Lower leg skin (tissue), 3 donors: ENCODE data around the gene SLC25A25.

Experiments used
- POLR2A ChIP-seq, 2 donors: fragments of 450-650 bp; IDR thresholded peaks; one replicate each; pipeline ENCODE4 v1.6.1; 2016 to 2017; ENCODE audit warnings: antibody characterized with exemption in 2 of 2, mild to moderate bottlenecking in 1 of 2, moderate library complexity in 1 of 2
- TF ChIP-seq, protein P1 (sequence below), 3 donors: fragments of 450-650 bp; IDR thresholded peaks; one replicate each; pipeline ENCODE4 v1.5.1; 2016; ENCODE audit warnings: antibody characterized with exemption in 3 of 3, mild to moderate bottlenecking in 3 of 3, moderate library complexity in 2 of 3

DNA sequence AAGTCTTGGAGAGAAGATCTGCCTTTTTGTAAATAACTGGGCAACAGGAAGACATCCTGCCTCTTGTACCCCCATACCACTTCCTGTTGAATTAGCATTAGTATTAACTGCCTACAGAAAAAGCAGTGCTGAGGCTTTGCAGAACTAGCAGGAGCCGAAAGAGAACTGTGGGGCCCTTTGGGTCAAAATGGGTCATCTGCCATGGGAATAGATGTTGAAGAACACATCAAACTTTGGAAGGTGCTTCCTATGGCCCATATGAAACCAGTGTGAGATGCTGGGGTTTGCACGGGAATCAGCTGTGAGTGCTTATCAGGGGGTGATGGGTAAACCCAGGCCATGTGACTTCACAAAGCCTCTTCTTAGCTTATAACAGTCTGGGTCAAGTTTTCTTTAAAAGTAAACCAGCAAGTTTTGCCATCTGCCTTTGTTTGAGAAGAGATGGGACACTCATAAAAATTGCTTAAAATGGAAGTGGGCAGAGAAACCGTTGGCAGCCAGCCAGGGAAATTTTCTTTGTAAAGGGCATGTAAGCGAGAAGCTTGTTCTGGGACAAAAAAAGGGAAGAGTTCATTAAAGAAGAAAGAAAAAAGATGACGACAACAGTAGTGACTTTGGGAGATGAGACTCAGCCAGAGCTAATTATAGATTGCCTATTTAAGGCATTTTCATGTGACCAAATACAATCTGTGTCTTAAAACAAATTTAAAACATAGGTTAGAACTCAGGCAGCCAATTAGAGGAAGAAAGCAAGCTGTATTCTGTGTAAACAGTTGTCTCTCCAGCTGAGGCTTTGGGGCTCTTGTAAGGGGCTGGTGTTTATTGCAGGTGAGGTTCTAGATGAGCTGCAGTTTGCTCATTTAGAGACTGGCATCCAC, 4.4 kb downstream of the SLC25A25 start:
- TF ChIP-seq, protein P1, sequence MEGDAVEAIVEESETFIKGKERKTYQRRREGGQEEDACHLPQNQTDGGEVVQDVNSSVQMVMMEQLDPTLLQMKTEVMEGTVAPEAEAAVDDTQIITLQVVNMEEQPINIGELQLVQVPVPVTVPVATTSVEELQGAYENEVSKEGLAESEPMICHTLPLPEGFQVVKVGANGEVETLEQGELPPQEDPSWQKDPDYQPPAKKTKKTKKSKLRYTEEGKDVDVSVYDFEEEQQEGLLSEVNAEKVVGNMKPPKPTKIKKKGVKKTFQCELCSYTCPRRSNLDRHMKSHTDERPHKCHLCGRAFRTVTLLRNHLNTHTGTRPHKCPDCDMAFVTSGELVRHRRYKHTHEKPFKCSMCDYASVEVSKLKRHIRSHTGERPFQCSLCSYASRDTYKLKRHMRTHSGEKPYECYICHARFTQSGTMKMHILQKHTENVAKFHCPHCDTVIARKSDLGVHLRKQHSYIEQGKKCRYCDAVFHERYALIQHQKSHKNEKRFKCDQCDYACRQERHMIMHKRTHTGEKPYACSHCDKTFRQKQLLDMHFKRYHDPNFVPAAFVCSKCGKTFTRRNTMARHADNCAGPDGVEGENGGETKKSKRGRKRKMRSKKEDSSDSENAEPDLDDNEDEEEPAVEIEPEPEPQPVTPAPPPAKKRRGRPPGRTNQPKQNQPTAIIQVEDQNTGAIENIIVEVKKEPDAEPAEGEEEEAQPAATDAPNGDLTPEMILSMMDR (IDR thresholded peaks at IDR 0.05), result no peak
- no peak for TF ChIP-seq POLR2A (IDR thresholded peaks at IDR 0.05)
